ENCODE measurements around the gene C1QTNF12.
"Not testable (repeated sequence)": the region's sequence is repeated elsewhere in the genome, so short reads cannot be mapped to it uniquely, and the experiment has no call there.

GRCh38 chr1:1248009-1248913 is 1.7 kb upstream of the C1QTNF12 start:
- not testable (repeated sequence) for TF ChIP-seq CTCF, POLR2A (IDR thresholded peaks at IDR 0.05)
